Stimulated activated naive CD8-positive, alpha-beta T cell treated with anti-CD3 and anti-CD28 coated beads, Interleukin-15, Interleukin-2, amounts not matched to agents 100 ng/mL and 50 ng/mL, for 24 hours (primary cell): ENCODE data around the gene PTPN22.

ENCODE experiments used
- H3K27ac Mint-ChIP-seq: one replicate; pipeline ENCODE4 v1.8.0; 2021; ENCODE audit warnings: mild to moderate bottlenecking, mixed read lengths
- H3K27me3 Mint-ChIP-seq: one replicate; pipeline ENCODE4 v1.8.0; 2021; ENCODE audit warnings: mixed read lengths
- H3K36me3 Mint-ChIP-seq: one replicate; pipeline ENCODE4 v1.8.0; 2021; ENCODE audit warnings: low read depth, mixed read lengths
- H3K4me1 Mint-ChIP-seq: one replicate; pipeline ENCODE4 v1.8.0; 2021; ENCODE audit warnings: low read depth, mixed read lengths
- H3K4me3 Mint-ChIP-seq: one replicate; pipeline ENCODE4 v1.8.0; 2021; ENCODE audit warnings: mild to moderate bottlenecking, mixed read lengths
- H3K9me3 Mint-ChIP-seq: one replicate; pipeline ENCODE4 v1.8.0; 2021; ENCODE audit warnings: mixed read lengths

PTPN22 gene

GRCh38 chr1:113871597-113872113 lies at the start of gene PTPN22:
Gene PTPN22 (minus strand): TSS chr1:113871712.
- peaks cover 85% of the 10 kb centered on the region for H3K4me1 Mint-ChIP-seq
- H3K4me3 Mint-ChIP-seq, result peak within 1 kb of the TSS; percentile 95
- H3K27me3 Mint-ChIP-seq, result no peaks in the 10 kb centered on the region
- H3K27ac Mint-ChIP-seq, result peak within 1 kb of the TSS; percentile 99
- H3K9me3 Mint-ChIP-seq, result no peaks in the 10 kb centered on the region
- peaks cover 38% of the 10 kb centered on the region for H3K36me3 Mint-ChIP-seq

- Mint-ChIP-seq H3K36me3 (peaks cover 7% of the 10 kb centered on the region), H3K4me1 (no peaks in the 10 kb centered on the region), H3K9me3 (no peaks in the 10 kb centered on the region), H3K4me3 (no peak overlapping the region), H3K27me3 (no peaks in the 10 kb centered on the region), H3K27ac (no peak overlapping the region)
Measured at GRCh38 chr1:113918243-113918642, 46.7 kb upstream of the PTPN22 start.

GRCh38 chr1:113917400-113918082 lies 46.0 kb upstream of the PTPN22 start:
- Mint-ChIP-seq H3K4me3 (no peak overlapping the region), H3K27me3 (no peaks in the 10 kb centered on the region), H3K9me3 (no peaks in the 10 kb centered on the region), H3K36me3 (peaks cover 10% of the 10 kb centered on the region), H3K4me1 (no peaks in the 10 kb centered on the region), H3K27ac (no peak overlapping the region)

GRCh38 chr1:113916974-113917373 lies 45.5 kb upstream of the PTPN22 start:
- Mint-ChIP-seq H3K9me3 (no peaks in the 10 kb centered on the region), H3K4me3 (no peak overlapping the region), H3K4me1 (no peaks in the 10 kb centered on the region), H3K36me3 (peaks cover 10% of the 10 kb centered on the region), H3K27ac (no peak overlapping the region), H3K27me3 (no peaks in the 10 kb centered on the region)

- Mint-ChIP-seq H3K9me3 (no peaks in the 10 kb centered on the region), H3K4me1 (no peaks in the 10 kb centered on the region), H3K27me3 (no peaks in the 10 kb centered on the region), H3K4me3 (no peak overlapping the region), H3K27ac (no peak overlapping the region), H3K36me3 (peaks cover 35% of the 10 kb centered on the region)
Measured at GRCh38 chr1:113913887-113914664, 42.6 kb upstream of the PTPN22 start.

GRCh38 chr1:113913312-113913668 lies 41.8 kb upstream of the PTPN22 start:
- H3K27me3 Mint-ChIP-seq, result no peaks in the 10 kb centered on the region
- peaks cover 43% of the 10 kb centered on the region for H3K36me3 Mint-ChIP-seq
- no peak overlapping the region for H3K4me3 Mint-ChIP-seq
- H3K9me3 Mint-ChIP-seq, result no peaks in the 10 kb centered on the region
- no peak overlapping the region for H3K27ac Mint-ChIP-seq
- H3K4me1 Mint-ChIP-seq, result no peaks in the 10 kb centered on the region

GRCh38 chr1:113912594-113913311 lies 41.2 kb upstream of the PTPN22 start:
- Mint-ChIP-seq H3K4me3 (no peak overlapping the region), H3K9me3 (no peaks in the 10 kb centered on the region), H3K36me3 (peaks cover 48% of the 10 kb centered on the region), H3K27ac (no peak overlapping the region), H3K4me1 (peaks cover 4% of the 10 kb centered on the region), H3K27me3 (no peaks in the 10 kb centered on the region)

- H3K9me3 Mint-ChIP-seq, result no peaks in the 10 kb centered on the region
- H3K36me3 Mint-ChIP-seq, result peaks cover 54% of the 10 kb centered on the region
- peak overlapping the region; percentile 96 for H3K27ac Mint-ChIP-seq
- H3K4me3 Mint-ChIP-seq, result peak overlapping the region; percentile 99
- H3K27me3 Mint-ChIP-seq, result no peaks in the 10 kb centered on the region
- H3K4me1 Mint-ChIP-seq, result peaks cover 53% of the 10 kb centered on the region
Measured at GRCh38 chr1:113905435-113905861, 33.9 kb upstream of the PTPN22 start.

- peaks cover 54% of the 10 kb centered on the region for H3K36me3 Mint-ChIP-seq
- no peaks in the 10 kb centered on the region for H3K27me3 Mint-ChIP-seq
- H3K4me3 Mint-ChIP-seq, result peak within 1 kb of the TSS; percentile 99
- H3K27ac Mint-ChIP-seq, result peak within 1 kb of the TSS; percentile 96
- peaks cover 57% of the 10 kb centered on the region for H3K4me1 Mint-ChIP-seq
- no peaks in the 10 kb centered on the region for H3K9me3 Mint-ChIP-seq
Measured at GRCh38 chr1:113904674-113905434, 33.3 kb upstream of the PTPN22 start, which contains the start of the genes AP4B1 and DCLRE1B. Gene AP4B1 (minus strand): TSS chr1:113904799. CDS start chr1:113904717, 82 bp downstream. Gene DCLRE1B (plus strand): TSS chr1:113905326. CDS start chr1:113905587, 261 bp downstream.

GRCh38 chr1:113904293-113904673 lies 32.8 kb upstream of the PTPN22 start:
- H3K4me1 Mint-ChIP-seq, result peaks cover 61% of the 10 kb centered on the region
- peaks cover 54% of the 10 kb centered on the region for H3K36me3 Mint-ChIP-seq
- no peaks in the 10 kb centered on the region for H3K27me3 Mint-ChIP-seq
- peak overlapping the region; percentile 96 for H3K27ac Mint-ChIP-seq
- H3K4me3 Mint-ChIP-seq, result peak overlapping the region; percentile 99
- H3K9me3 Mint-ChIP-seq, result no peaks in the 10 kb centered on the region

- Mint-ChIP-seq H3K9me3 (no peaks in the 10 kb centered on the region), H3K27ac (peak overlapping the region; percentile 96), H3K4me3 (peak overlapping the region; percentile 99), H3K4me1 (peaks cover 61% of the 10 kb centered on the region), H3K36me3 (peaks cover 54% of the 10 kb centered on the region), H3K27me3 (no peaks in the 10 kb centered on the region)
Measured at GRCh38 chr1:113903501-113904292, 32.2 kb upstream of the PTPN22 start.

GRCh38 chr1:113901191-113901590 lies 29.7 kb upstream of the PTPN22 start:
- Mint-ChIP-seq H3K4me3 (no peak overlapping the region), H3K27ac (no peak overlapping the region)

GRCh38 chr1:113899111-113899510 lies 27.6 kb upstream of the PTPN22 start:
- peaks cover 72% of the 10 kb centered on the region for H3K36me3 Mint-ChIP-seq

More at GRCh38 chr1:113901191-113901590, 29.7 kb upstream of the PTPN22 start:
- Mint-ChIP-seq H3K9me3 (no peaks in the 10 kb centered on the region), H3K27me3 (no peaks in the 10 kb centered on the region), H3K4me1 (peaks cover 58% of the 10 kb centered on the region), H3K36me3 (peaks cover 57% of the 10 kb centered on the region)

More at GRCh38 chr1:113899111-113899510, 27.6 kb upstream of the PTPN22 start:
- Mint-ChIP-seq H3K4me1 (peaks cover 48% of the 10 kb centered on the region), H3K27ac (no peak overlapping the region), H3K27me3 (no peaks in the 10 kb centered on the region), H3K9me3 (no peaks in the 10 kb centered on the region), H3K4me3 (no peak overlapping the region)
